ENCODE measurements around the gene TMEM200B.

TMEM200B gene

GRCh38 chr1:29123887-29124365, at the start of gene TMEM200B:
TMEM200B (minus strand) TSS chr1:29123903; CDS start chr1:29121828, 2,075 bp downstream.
- no peak for DNase-seq (ENCODE audit: extremely low spot score)
- ChIA-PET CTCF (interaction anchor here (1.0 to 2.0 kb wide), 6 partner anchors 11 to 247 kb away, joined by 3 to 7 read pairs (median 4); partner anchors contain the start of gene SRSF4), POLR2A (no interaction called here)
- TF ChIP-seq CTCF (IDR thresholded peaks at IDR 0.05; ENCODE audit: control extremely low read depth, extremely low read depth, low read depth, missing control alignments), result no peak

GRCh38 chr1:29172415-29172939, 48.8 kb upstream of the TMEM200B start:
- no peak for DNase-seq (ENCODE audit: extremely low spot score)
- no peak for TF ChIP-seq CTCF (IDR thresholded peaks at IDR 0.05; ENCODE audit: control extremely low read depth, extremely low read depth, low read depth, missing control alignments)
- ChIA-PET CTCF (interaction anchor here (2.7 to 3.3 kb wide), 2 partner anchors 8 to 10 kb away, joined by 9 to 23 read pairs; partner anchors contain the start of gene SRSF4), POLR2A (interaction anchor here (2.2 kb wide), 1 partner anchor 9 kb away, joined by 5 read pairs; the partner anchor contains the start of gene SRSF4)

GRCh38 chr1:29171521-29171920, 47.8 kb upstream of the TMEM200B start:
- no peak for TF ChIP-seq CTCF (IDR thresholded peaks at IDR 0.05; ENCODE audit: control extremely low read depth, extremely low read depth, low read depth, missing control alignments)
- no peak for DNase-seq (ENCODE audit: extremely low spot score)
- CTCF ChIA-PET, result interaction anchor here (1.0 to 3.3 kb wide), 5 partner anchors 9 to 294 kb away, joined by 4 to 23 read pairs (median 6); partner anchors contain the start of gene SRSF4
- POLR2A ChIA-PET, result interaction anchor here (2.2 kb wide), 1 partner anchor 10 kb away, joined by 5 read pairs; the partner anchor contains the start of gene SRSF4

DNA sequence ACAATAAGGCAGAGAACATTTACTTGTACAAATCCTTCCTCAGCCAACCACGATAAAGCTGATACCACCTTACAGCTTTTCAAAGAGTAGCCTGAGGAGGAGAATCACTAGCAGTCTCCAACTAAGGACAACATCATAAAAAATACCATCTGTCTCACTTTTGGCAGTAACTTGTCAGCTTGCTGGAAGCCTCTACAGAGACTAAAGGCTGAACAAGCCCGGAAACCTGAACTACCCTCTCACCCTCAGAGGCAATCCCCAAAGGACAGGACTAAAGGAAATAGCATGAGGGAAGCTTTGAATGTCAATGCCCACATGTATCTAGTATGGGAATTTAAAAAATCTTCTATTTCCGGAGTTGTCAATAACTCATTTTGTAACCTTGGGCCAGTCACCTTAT, 47.4 kb upstream of the TMEM200B start:
- ChIA-PET POLR2A (interaction anchor here (2.2 kb wide), 1 partner anchor 11 kb away, joined by 5 read pairs; the partner anchor contains the start of gene SRSF4), CTCF (interaction anchor here (1.0 to 3.3 kb wide), 5 partner anchors 9 to 294 kb away, joined by 4 to 23 read pairs (median 6); partner anchors contain the start of gene SRSF4)
- no peak for TF ChIP-seq CTCF (IDR thresholded peaks at IDR 0.05; ENCODE audit: control extremely low read depth, extremely low read depth, low read depth, missing control alignments)
- DNase-seq (ENCODE audit: extremely low spot score), result no peak

GRCh38 chr1:29169976-29170375, 46.3 kb upstream of the TMEM200B start:
- ChIA-PET CTCF (interaction anchor here (2.7 to 3.3 kb wide), 2 partner anchors 8 to 11 kb away, joined by 9 to 23 read pairs; partner anchors contain the start of gene SRSF4), POLR2A (interaction anchor here (2.2 kb wide), 1 partner anchor 12 kb away, joined by 5 read pairs; the partner anchor contains the start of gene SRSF4)
- TF ChIP-seq CTCF (IDR thresholded peaks at IDR 0.05; ENCODE audit: control extremely low read depth, extremely low read depth, low read depth, missing control alignments), result no peak

DNA sequence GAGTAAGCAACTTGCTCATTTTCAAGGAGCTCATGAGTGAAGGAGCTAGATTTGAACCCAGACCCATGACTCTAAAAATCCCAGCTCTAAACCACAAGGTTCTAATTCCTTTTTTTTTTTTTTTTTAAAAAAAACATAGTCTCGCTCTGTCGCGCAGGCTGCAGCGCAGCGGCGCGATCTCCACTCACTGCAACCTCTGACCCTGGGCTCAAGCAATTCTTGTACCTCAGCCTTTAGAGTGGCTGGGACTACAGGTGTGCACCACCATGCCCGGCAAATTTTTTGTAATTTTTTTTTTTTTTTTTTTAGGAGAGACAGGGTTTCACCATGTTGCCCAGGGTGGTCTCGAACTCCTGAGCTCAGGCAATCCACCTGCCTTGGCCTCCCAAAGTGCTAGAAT, 44.2 kb upstream of the TMEM200B start:
- no peak for TF ChIP-seq CTCF (IDR thresholded peaks at IDR 0.05; ENCODE audit: control extremely low read depth, extremely low read depth, low read depth, missing control alignments)
- CTCF ChIA-PET, result interaction anchor here (1.1 to 2.8 kb wide), 4 partner anchors 13 to 291 kb away, joined by 3 to 21 read pairs (median 6); partner anchors contain the start of gene SRSF4
- POLR2A ChIA-PET, result interaction anchor here (0.6 to 1.2 kb wide), 2 partner anchors 14 to 190 kb away, joined by 3 read pairs; partner anchors contain the start of gene SRSF4
- DNase-seq (ENCODE audit: extremely low spot score), result no peak

More at GRCh38 chr1:29169976-29170375, 46.3 kb upstream of the TMEM200B start:
- DNase-seq (ENCODE audit: extremely low spot score), result no peak
